Suprapubic skin (tissue), 3 donors: ENCODE results near the gene IRX4.

ENCODE experiments used
- POLR2A ChIP-seq, 2 donors: fragments of 450-650 bp; IDR thresholded peaks; one replicate each; pipeline ENCODE4 v1.6.1; 2017; ENCODE audit warnings: antibody characterized with exemption in 2 of 2, mild to moderate bottlenecking in 2 of 2, moderate library complexity in 2 of 2
- TF ChIP-seq, protein P1 (sequence below), 2 donors: fragments of 200-600 bp in 1 of 2; fragments of 450-650 bp in 1 of 2; sonication (generic) in 1 of 2; IDR thresholded peaks; one replicate each; pipeline ENCODE4 v1.5.1; 2016 to 2019; ENCODE audit warnings: antibody characterized with exemption in 2 of 2, mild to moderate bottlenecking in 1 of 2, moderate library complexity in 1 of 2

DNA sequence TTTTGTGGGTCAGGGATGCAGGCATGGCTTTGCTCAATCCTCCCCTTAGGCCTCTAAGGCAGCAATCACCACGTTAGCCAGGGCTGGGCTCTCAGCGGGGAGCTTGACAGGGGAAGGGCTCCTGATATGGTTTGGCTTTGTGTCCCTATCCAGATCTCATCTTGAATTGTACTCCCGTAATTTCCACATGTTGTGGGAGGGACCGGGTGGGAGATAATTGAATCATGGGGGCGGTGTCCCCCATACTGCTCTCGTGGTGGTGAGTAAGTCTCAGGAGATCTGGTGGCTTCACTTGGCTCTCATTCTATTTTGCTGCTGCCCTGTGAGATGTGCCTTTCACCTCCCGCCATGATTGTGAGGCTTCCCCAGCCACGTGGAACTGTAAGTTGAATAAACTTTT, 11.5 kb upstream of the IRX4 start:
- TF ChIP-seq POLR2A (IDR thresholded peaks at IDR 0.05) = no peak
- TF ChIP-seq, protein P1, sequence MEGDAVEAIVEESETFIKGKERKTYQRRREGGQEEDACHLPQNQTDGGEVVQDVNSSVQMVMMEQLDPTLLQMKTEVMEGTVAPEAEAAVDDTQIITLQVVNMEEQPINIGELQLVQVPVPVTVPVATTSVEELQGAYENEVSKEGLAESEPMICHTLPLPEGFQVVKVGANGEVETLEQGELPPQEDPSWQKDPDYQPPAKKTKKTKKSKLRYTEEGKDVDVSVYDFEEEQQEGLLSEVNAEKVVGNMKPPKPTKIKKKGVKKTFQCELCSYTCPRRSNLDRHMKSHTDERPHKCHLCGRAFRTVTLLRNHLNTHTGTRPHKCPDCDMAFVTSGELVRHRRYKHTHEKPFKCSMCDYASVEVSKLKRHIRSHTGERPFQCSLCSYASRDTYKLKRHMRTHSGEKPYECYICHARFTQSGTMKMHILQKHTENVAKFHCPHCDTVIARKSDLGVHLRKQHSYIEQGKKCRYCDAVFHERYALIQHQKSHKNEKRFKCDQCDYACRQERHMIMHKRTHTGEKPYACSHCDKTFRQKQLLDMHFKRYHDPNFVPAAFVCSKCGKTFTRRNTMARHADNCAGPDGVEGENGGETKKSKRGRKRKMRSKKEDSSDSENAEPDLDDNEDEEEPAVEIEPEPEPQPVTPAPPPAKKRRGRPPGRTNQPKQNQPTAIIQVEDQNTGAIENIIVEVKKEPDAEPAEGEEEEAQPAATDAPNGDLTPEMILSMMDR (IDR thresholded peaks at IDR 0.05) = no peak
